HG03575 (cell line): ENCODE results near the gene FERMT3.

Experiments
- ATAC-seq: cut with Tn5 transposase; IDR thresholded peaks from one replicate; pipeline ENCODE4 v1.9.1; 2021; ENCODE audit not compliant: unreplicated experiment, insufficient number of reproducible peaks, low FRiP score; ENCODE audit errors: extremely low read depth

Gene FERMT3

DNA sequence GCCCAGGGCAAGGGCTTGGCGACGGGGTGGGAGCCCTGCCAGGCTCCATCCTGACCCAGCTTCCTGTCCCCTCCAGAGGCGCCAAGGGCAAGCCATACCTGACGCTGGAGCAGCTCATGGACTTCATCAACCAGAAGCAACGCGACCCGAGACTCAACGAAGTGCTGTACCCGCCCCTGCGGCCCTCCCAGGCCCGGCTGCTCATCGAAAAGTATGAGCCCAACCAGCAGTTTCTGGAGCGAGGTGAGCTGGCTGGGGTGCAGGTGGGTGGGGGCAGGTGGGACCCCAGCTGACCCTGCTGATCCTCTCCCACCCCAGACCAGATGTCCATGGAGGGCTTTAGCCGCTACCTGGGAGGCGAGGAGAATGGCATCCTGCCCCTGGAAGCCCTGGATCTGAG is 49.8 kb downstream of the FERMT3 start:
- no peak for ATAC-seq

DNA sequence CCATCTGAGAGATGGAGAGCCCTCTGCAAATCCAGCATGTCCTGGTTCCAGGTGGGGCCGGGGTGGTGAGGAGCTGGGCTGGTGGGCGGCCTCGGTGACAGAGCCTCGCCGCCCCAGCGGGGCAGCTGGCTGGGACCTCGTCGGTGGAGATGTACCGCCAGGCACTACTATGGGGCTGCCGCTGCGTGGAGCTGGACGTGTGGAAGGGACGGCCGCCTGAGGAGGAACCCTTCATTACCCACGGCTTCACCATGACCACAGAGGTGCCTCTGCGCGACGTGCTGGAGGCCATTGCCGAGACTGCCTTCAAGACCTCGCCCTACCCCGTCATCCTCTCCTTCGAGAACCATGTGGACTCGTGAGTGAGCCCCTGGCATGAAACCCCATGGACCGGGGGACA is 51.8 kb downstream of the FERMT3 start:
- ATAC-seq, result no peak

DNA sequence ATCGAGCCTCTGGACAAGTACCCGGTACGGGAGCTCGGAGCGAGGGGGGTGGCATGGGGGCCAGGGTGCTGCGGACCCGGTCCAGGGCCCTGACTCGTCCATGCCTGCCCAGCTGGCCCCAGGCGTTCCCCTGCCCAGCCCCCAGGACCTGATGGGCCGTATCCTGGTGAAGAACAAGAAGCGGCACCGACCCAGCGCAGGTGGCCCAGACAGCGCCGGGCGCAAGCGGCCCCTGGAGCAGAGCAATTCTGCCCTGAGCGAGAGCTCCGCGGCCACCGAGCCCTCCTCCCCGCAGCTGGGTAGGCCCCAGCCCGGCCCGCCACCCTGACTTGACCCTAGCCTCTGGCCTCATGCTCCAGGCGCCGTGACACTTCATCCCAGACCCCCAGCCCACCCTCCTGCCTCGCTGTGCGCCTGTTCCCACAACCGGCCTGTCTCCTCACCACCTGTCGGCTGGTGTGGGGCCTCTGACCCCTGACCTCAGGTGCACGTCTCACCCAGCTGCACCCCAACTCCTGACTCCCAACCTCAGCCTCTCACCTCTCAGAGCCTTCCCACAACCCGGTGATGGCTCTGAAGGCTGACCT is 52.5 kb downstream of the FERMT3 start:
- ATAC-seq, result no peak

DNA sequence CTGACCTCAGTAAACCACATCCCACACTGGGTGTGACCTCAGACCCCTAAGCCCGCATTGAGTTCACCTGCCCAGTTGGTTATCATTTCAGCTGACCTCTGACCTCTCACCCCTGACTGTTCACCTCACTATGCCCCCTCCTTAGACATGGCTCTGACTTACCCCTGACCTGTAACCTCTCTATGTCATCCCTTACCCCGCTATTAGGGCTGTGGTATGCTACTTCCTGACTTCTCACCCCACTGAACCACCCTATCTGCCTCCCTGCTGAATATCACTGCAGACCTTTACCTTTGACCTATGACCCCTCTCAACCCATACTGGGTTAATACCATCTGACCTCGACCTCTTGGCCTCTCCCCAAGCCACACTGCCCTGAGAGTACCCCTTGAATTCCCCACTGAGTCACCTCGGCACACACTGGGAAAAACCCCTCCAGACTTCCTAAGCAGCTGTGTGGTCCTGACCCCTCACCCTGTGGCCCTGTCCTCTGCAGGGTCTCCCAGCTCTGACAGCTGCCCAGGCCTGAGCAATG is 53.1 kb downstream of the FERMT3 start:
- no peak for ATAC-seq

DNA sequence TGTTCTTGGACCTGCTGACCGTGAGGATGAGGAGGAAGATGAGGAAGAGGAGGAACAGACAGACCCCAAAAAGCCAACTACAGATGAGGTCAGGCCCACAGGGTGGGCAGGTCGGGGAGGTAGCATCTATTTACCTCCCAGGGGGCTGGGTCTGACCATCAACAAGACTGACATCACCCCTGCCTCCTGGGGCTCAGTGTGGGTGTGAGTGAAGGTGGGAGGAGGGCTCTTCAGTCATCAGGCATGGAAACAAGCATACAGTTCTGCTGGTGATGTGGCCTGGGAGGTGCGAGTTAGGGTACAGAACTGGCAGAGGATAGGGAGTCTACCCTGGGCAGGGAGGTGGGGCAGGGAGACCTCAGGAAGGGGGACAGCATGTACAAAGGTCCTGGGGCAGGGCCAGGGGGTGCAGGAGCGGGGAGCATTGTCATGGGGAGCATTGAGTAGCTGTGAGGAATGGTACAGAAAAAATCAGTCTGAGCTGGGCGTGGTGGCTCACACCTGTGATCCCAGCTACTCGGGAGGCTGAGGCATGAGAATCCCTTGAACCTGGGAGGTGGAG is 53.7 kb downstream of the FERMT3 start:
- no peak for ATAC-seq

DNA sequence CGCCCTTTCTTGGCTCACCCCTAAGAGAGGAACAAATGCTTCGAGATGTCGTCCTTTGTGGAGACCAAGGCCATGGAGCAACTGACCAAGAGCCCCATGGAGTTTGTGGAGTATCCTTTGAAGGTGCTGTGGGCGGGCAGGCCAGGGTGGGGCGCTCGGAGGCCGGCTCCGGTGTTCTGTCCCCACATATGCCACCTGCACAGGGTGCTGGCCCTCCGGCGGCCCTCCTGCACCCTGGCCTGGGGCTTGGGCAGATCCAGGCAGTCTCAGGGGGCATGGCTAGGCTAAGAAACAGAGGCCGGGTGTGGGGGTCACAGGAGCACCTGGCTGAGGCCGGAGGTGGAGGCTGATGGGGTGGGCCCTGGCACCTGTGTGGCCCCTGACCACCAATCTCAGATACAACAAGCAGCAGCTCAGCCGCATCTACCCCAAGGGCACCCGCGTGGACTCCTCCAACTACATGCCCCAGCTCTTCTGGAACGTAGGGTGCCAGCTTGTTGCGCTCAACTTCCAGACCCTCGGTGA is 55.1 kb downstream of the FERMT3 start:
- ATAC-seq, result no peak

DNA sequence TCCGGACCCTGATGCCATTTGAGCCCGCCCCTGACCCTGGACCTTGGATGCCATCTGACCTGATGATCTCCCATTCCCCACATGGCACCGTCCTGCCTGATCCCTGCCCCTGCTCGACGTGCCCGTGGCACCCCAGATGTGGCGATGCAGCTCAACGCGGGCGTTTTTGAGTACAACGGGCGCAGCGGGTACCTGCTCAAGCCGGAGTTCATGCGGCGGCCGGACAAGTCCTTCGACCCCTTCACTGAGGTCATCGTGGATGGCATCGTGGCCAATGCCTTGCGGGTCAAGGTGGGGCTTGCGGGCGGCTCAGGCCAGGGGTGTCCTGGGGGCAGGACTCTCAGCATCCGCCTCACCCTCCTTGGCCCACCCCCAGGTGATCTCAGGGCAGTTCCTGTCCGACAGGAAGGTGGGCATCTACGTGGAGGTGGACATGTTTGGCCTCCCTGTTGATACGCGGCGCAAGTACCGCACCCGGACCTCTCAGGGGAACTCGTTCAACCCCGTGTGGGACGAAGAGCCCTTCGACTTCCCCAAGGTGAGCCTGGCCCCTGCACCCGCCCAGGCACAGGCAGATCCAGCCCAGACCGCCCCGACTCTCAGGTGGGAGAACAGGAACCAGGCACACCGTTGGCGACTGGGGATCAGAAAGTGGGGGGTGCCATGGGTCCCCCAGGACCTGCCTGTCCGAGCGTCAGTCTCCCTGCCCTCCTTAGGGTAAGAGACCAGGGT is 55.9 kb downstream of the FERMT3 start:
- no peak for ATAC-seq

DNA sequence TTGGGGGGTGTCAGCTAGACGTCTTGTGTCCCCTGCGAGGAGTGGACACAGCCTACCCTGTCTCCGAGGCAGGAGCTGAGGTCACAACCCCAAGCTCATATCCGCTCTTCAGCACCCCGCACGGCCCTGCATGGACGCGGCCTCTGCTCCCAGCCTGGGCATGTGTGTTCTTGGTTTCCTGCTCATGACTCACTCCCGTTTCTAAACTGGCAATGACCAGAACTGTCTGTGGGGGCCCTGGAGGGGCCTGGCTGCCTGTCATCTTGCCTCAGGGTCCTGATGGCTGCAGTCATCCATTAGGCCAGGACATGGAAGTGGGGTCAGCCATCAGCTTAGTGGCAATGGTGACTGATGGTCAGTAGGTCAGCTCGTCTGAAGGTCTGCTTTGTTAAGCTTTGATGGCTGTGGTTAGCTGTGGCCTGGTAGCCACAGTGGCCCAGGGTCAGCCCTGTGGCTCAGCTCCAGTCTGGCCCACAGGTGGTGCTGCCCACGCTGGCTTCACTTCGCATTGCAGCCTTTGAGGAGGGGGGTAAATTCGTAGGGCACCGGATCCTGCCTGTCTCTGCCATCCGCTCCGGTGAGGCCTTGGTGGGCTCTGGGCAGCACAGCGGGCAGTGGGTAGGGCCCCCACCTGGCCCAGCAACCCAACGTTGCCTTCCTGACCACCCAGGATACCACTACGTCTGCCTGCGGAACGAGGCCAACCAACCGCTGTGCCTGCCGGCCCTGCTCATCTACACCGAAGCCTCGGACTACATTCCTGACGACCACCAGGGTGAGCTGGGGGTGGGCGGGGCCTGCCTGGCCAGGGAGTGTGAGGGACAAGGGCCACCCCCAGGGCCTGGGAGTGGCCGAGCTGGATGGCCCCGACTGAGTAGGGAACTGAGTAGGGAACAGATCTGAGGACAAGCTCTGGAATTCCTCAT is 56.8 kb downstream of the FERMT3 start:
- no peak for ATAC-seq

DNA sequence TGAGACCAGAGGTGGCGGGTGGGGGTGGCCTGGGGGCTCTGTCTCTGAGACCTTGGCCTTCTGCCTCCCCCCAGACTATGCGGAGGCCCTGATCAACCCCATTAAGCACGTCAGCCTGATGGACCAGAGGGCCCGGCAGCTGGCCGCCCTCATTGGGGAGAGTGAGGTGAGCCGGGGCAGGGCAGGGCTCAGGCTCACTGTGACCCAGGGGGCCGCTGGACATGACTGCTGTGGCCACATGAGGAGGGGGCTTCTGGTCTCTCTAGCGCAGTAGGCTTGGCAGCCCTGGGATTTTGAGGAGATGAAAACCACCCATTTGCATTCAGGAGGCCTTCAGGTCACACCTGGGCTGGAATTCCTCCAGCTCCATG is 57.4 kb downstream of the FERMT3 start:
- no peak for ATAC-seq

DNA sequence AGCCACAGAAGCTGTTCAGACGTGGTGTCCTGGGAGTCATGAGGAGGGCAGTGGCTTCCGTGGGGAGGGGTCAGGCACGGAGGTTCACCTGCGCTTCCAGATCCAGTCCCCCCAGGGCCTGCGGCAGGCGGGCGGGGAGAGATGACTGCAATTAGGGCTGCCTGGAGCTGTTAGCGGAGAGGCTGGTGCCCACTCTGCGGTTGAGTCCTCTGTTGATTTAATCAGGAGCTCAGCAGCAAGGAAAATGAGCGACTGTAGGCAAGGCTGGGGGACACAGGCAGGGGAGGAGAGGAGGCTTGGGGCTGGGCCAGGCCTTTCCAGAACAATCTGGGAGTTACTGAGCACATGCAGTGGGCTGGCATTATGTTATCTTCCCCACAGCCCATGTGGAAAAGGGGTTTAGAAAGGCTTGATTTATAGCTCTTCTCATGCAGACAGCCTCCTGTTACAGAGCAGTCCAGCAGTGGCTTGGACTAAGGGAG is 57.9 kb downstream of the FERMT3 start:
- ATAC-seq, result no peak

DNA sequence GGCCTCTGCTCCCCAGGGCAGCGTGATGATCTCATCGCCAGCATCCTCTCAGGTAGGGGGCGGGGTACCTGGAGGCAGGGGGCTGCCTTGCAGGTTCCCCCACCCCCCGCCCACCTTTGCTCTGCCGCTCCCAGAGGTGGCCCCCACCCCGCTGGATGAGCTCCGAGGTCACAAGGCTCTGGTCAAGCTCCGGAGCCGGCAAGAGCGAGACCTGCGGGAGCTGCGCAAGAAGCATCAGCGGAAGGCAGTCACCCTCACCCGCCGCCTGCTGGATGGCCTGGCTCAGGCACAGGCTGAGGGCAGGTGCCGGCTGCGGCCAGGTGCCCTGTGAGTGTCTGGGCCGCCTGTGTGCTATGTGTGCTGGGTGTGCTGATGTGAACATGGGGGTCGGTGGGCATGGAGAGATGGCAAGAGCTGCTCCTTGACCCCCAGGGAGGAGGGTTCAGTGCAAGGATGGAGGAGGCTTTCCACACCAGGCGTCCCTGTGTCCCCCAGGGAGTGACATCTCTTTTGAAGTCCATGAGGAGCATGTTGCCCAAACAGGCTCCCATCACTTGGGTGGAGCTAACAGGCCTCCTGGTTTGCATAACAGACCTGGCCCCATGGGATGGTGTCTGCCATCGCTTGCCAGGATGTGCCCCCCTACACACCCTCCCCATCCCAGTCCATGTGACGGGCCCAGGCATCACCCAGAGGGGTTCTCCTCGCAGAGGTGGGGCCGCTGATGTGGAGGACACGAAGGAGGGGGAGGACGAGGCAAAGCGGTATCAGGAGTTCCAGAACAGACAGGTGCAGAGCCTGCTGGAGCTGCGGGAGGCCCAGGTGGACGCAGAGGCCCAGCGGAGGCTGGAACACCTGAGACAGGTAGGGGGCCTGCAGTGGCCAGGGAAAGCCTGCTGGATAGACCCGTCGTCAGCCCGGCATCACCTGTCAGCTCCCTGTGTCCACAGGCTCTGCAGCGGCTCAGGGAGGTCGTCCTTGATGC is 58.9 kb downstream of the FERMT3 start:
- ATAC-seq, result no peak

DNA sequence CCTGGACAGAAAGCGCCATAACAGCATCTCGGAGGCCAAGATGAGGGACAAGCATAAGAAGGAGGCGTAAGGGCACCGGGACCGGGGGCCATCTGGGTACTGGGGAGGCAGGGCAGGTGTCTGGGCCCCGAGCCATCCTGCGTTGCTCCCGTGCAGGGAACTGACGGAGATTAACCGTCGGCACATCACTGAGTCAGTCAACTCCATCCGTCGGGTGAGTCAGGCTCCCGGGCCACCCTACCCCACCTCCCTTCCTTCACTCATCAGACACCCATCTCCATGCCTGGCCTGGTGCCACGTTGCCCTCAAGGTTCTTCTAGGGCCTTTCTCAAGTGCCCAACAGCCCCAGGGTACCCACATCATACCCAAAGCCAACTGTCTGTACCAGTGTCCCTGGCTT is 59.8 kb downstream of the FERMT3 start:
- ATAC-seq, result no peak

DNA sequence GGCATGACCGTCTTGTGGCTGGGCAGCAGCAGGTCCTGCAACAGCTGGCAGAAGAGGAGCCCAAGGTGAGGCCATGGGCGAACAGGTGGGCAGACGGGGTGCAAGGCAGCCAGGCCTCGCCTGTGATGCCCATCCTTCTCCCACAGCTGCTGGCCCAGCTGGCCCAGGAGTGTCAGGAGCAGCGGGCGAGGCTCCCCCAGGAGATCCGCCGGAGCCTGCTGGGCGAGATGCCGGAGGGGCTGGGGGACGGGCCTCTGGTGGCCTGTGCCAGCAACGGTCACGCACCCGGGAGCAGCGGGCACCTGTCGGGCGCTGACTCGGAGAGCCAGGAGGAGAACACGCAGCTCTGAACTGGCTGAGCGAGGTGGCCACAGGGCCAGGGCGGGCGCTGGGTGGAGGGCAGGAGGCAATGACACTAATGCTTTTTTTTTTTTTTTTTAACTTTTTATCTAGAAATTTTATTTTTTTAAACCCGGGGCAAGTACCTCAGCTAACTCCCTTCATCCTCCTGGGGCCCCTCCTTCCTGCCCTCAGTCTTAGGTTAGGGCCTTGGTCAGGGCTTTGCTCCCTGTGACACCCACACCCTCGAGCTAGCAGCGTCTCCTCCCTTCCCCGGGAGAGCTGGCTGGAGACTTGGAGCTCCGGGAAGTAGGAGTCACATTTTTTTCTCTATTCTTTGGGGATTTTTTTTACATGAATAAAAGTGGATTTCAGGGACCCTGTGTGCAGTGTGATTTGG is 60.9 kb downstream of the FERMT3 start:
- ATAC-seq, result no peak

DNA sequence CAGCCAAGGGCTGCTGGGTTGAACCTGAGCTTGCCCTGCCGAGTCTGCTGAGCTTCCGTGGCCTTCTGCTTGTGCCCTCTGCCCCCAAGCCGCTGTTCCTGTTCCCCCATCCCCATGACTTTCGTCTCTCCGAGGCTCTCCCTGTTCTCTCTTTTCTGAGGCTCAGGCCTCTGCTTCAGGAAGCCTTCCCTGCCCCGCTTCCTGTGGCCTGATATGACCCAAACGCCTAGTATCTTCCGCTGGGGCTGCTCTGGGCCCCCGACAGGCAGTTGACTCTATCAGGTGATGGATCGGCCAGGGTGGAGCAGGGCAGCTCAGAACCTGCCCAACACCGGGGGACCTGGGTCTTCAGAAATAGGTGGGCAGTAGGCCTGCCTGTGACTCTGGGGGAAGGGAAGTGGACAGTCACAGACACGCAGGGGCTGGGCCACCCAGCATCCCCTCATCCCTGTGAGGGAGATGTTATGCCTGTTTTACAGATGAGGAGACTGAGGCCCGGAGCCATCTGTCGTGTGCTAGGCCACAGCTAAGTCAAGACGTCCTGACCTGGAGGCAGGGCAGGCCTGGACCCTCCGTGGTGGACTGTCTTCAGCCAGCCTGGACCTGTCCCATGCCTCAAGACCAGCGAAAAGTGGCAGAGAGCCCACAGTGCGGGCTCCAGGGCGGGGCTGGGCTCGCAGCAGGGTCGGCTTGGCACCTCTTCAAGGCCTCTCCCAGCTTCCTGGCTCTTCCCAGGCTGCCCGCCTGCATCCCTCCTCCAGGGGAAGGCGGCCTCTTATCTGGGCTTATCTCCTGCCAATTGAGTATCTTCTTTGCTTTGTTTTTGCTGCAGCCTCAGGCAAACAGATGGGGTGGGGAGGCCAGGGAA is 61.7 kb downstream of the FERMT3 start:
- ATAC-seq, result no peak

DNA sequence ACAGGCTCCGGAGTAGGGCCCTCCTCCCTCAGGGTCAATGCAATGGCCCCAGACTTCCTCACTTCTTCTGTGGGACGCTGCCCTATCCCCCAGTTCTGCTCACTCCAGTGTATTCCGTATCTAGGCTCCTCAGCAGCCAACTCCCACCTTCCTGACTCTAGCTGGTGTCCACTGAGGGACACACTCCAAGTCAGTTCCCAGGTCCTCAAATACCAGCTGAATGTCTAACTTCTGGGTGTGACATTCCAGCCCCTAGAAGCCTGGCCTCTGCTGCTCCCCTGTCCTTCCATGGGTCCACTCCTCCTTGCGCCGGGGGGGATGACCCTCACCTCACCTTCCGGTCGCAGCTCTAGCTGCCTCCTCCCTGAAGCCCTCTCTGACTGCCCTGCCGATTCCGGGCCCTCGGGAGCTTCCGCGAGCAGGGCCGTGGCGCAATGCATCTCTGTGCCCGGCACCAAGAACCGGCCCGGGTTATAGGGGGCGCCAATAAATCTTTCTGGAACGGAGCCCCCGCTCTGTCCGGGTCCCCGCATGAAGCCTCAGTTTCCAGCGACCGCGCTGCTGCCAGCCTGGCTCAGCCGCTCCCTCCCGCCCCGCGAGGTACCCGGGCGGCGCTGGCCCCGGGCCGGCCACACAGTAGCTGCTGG is 62.5 kb downstream of the FERMT3 start:
- ATAC-seq, result no peak
